GM21447 (cell line): Measurements from ENCODE around the gene NCOR2.

ENCODE experiments used
- ATAC-seq: cut with Tn5 transposase; IDR thresholded peaks from one replicate; pipeline ENCODE4 v1.9.1; 2021; ENCODE audit not compliant: unreplicated experiment

Gene NCOR2

GRCh38 chr12:124529565-124530276, 37.7 kb downstream of the NCOR2 start:
- no peak for ATAC-seq

DNA sequence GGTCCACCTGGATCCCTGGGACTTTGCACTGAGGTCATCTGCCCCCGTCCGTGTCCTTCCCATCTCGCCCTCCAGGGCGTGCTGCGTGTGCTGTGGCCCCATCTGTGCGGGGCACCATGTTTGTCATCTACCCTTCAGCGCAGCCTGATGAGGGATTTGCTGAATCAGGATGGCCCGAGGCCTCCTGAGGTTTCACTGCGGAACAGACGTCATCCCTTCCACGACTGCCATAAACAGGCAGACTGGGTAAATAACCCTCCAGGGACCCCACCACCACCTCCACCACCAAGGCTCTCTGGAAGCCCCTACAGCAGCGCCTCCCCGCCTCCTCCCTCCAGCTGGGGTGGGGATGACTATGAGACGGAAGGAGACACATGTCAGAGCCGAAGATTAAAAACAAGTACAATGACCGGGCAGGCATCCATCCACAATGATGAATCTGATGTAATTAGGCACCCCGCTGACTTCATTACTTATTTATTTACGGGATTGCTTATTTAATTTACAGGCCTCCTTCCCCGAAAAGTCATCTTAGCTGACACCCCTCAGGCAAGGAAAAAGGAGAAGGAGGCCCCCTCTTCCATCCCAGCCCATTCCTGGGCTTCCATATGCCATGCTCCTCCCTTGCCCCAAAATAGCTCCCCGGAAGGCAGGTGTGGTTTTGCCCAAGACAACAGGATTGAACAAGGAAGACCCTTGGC, 39.4 kb downstream of the NCOR2 start:
- no peak for ATAC-seq

DNA sequence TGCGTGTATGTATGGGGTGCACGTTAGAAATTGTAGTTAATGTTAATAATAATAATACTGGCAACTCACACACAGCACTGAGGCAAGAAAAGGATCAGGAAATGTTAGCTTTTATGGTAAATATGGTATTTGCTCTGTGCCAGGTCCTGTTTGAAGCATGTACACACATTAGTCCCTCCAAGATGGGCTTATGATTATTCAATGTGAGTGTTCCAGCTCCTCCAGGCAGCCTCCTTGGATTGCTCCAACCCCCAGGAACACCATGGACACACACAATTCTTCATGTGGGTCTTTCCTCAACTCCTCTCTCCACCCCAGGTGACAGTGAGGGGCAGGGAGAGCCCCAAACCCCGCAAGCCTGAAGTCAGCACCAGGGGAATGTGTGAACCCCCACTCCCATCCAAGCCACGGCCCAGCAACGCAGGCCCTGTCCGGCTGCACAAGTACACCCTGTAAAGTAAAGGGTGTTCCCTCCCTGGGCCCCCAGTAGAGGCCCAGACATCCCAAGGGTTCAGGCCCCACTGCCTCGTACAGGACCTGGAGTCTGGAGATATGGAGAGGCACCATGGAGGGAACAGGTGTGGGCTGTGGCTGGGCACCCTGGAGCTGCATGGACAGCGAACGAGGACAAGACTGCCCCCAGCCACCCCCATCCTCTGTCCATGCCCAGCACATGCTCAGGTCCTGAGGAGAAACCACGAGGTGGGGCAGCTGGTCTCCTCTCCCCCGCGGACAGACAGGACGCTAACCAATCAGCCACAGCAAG, 41.3 kb downstream of the NCOR2 start:
- no peak for ATAC-seq

- no peak for ATAC-seq
Measured at GRCh38 chr12:124525455-124525854, 42.0 kb downstream of the NCOR2 start.

- no peak for ATAC-seq
Measured at GRCh38 chr12:124524231-124524925, 43.0 kb downstream of the NCOR2 start.

DNA sequence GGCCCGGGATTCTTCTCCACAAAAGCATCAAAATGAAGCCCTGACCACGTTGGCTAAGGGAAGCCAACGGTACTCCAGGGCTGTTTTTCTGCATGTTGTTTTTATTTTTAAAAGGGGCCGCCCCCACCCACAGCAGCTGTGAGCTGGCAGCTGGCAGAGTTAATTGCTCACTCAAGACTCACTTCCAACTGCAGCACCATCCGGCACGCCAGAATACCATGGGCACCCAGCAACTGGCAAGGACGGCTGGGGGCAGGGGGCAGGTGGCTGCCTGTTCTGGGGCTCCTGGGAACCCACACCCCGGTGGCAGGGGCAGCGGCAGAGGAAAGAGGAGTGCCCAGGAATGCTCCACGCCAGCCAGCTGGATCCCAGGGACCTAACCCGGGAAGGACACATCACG, 44.3 kb downstream of the NCOR2 start:
- ATAC-seq = no peak

GRCh38 chr12:124520907-124521306, 46.5 kb downstream of the NCOR2 start:
- ATAC-seq = no peak

- ATAC-seq = no peak
Measured at GRCh38 chr12:124520265-124520701, 47.1 kb downstream of the NCOR2 start.

- ATAC-seq = no peak
Measured at GRCh38 chr12:124519746-124520145, 47.7 kb downstream of the NCOR2 start.

- ATAC-seq = no peak
Measured at GRCh38 chr12:124518051-124518932, 49.1 kb downstream of the NCOR2 start.
